K562 (cell line): ENCODE results near the gene RABL6. TPM values are rescaled to one million over a fixed set of nuclear protein-coding genes. Genes with fewer than 3 reads are reported as not detected.
A peak's percentile ranks its signal among the peaks of the same experiment; 100 is the strongest.

ENCODE experiments used
- CUX1 ChIP-seq: fragments of 200-800 bp; sonication (Bioruptor generic); IDR thresholded peaks from 2 replicates; pipeline ENCODE4 v1.6.1; 2016; ENCODE audit warnings: missing genetic modification characterization, missing compliant biosample characterization
- FOS ChIP-seq: IDR thresholded peaks from 3 replicates; pipeline ENCODE4 v1.6.1; 2011; ENCODE audit not compliant: insufficient read length; ENCODE audit errors: extremely low read depth
- FOXK1 ChIP-seq: sonication (generic); formaldehyde crosslinking; IDR thresholded peaks from 2 replicates; pipeline ENCODE4 v1.8.0; 2022; ENCODE audit warnings: missing genetic modification reagents, mild to moderate bottlenecking, borderline replicate concordance
- HOXB6 ChIP-seq: fragments of 250-450 bp; sonication (Bioruptor Pico); IDR thresholded peaks from 2 replicates; pipeline ENCODE4 v1.5.1; 2022; ENCODE audit warnings: mild to moderate bottlenecking, borderline replicate concordance
- NFE2 ChIP-seq: IDR thresholded peaks from 2 replicates; pipeline ENCODE4 v1.6.1; 2014; ENCODE audit warnings: antibody characterized with exemption, low read depth
- NUFIP1 ChIP-seq: fragments of 450-650 bp; IDR thresholded peaks from 2 replicates; pipeline ENCODE4 v1.6.1; 2018; ENCODE audit not compliant: partially characterized antibody
- TAF1 ChIP-seq: IDR thresholded peaks from 2 replicates; pipeline ENCODE4 v1.6.1; 2011; ENCODE audit warnings: mild to moderate bottlenecking, low read length, moderate library complexity; ENCODE audit not compliant: insufficient read depth, control insufficient read depth, severe bottlenecking; ENCODE audit errors: extremely low read depth
- TAF9B ChIP-seq: fragments of 450-650 bp; IDR thresholded peaks from 2 replicates; pipeline ENCODE4 v1.6.1; 2018; ENCODE audit warnings: mild to moderate bottlenecking; ENCODE audit not compliant: partially characterized antibody
- YBX1 ChIP-seq: fragments of 450-650 bp; IDR thresholded peaks from 2 replicates; pipeline ENCODE4 v1.7.1; 2016; ENCODE audit warnings: mild to moderate bottlenecking
- ZBTB12 ChIP-seq: fragments of 250-450 bp; sonication (Bioruptor Pico); IDR thresholded peaks from 2 replicates; pipeline ENCODE4 v1.4.0; 2020
- ZNF134 ChIP-seq: fragments of 250-450 bp; sonication (Bioruptor Pico); conservative IDR thresholded peaks from 2 replicates; pipeline ENCODE4 v1.4.0; 2020
- ZNF165 ChIP-seq: fragments of 250-450 bp; sonication (Bioruptor Pico); IDR thresholded peaks from 2 replicates; pipeline ENCODE4 v1.4.0; 2020; ENCODE audit warnings: borderline replicate concordance
- ZNF316 ChIP-seq: fragments of 450-650 bp; IDR thresholded peaks from 2 replicates; pipeline ENCODE4 v1.6.1; 2016
- ZNF639 ChIP-seq, 2 experiments: fragments of 200-800 bp in 1 of 2; sonication (Bioruptor generic) in 1 of 2; sonication (generic) in 1 of 2; formaldehyde crosslinking in 1 of 2; IDR thresholded peaks in 1 of 2; conservative IDR thresholded peaks in 1 of 2; 2 replicates each; pipeline versions ENCODE4 v1.5.0 to v1.6.1; 2016 to 2020; ENCODE audit warnings: missing compliant biosample characterization in 1 of 2, missing genetic modification characterization in 1 of 2, missing genetic modification reagents in 1 of 2
- ZNF644 ChIP-seq: fragments of 200-800 bp; sonication (Bioruptor generic); IDR thresholded peaks from 2 replicates; pipeline ENCODE4 v1.6.1; 2016; ENCODE audit warnings: low read depth, missing genetic modification characterization, missing compliant biosample characterization
- polyA plus RNA-seq, 8 experiments: library from polyadenylated mRNA; depleted of rRNA in 4 of 8; stranded (reverse) in 5 of 8; unstranded in 3 of 8; fragments of >200 nt; fragmentation: Nextera tagmentation in 2 of 8; fragmentation: Illumina TruSeq in 1 of 8; extraction: Ambion mirVana in 2 of 8; extraction: Trizol in 1 of 8; gene quantifications; 2 replicates each; pipeline versions ENCODE4 v1.2.1 to v1.2.3, GENCODE V29; 2011 to 2014; ENCODE audit warnings: inconsistent platforms in 1 of 8, missing spikeins in 1 of 8
- total RNA-seq, 7 experiments: library from RNA; depleted of rRNA in 6 of 7; stranded (reverse); fragments of >200 nt in 6 of 7; fragmentation: Illumina TruSeq in 2 of 7; extraction: Trizol in 2 of 7; gene quantifications; 2 replicates each; pipeline versions ENCODE4 v1.2.1 to v1.2.3, GENCODE V29; 2011 to 2021; ENCODE audit warnings: low replicate concordance in 1 of 7

RABL6 gene
- total and polyA plus RNA-seq, 9 of the 15 experiments (the other 6 are each of a cell fraction or from before 2014, with no cell fraction given) = 5.6 to 181 (median 84.5) TPM

- TF ChIP-seq HOXB6 (CRISPR knock-in tag) (no peak), CUX1 (CRISPR knock-in tag) (no peak), NFE2 (no peak), FOS (no peak), ZNF644 (tag) (no peak), TAF9B (no peak), ZNF316 (no peak), YBX1 (no peak), ZBTB12 (CRISPR knock-in tag) (no peak), NUFIP1 (no peak), ZNF165 (CRISPR knock-in tag) (no peak), FOXK1 (CRISPR knock-in tag) (peak; percentile 70; the same call in 1 of the 2 replicates), ZNF134 (CRISPR knock-in tag) (no peak), TAF1 (no peak), ZNF639 (CRISPR knock-in tag; conservative IDR thresholded peaks at IDR 0.05 in 1 of 2, IDR thresholded peaks at IDR 0.05 in 1 of 2) (peak in 1 of 2 experiments; percentile 69; a peak in 1 of 4 replicates)
Observed at GRCh38 chr9:136886610-136887597, 79.2 kb downstream of the RABL6 start (continued).
